SHP77 treated with DMSO at 0.1 percent for 48 hours (cell line): ENCODE results near the gene RASSF8.

ENCODE experiments used
- DNase-seq: peaks from one replicate; lab custom pipeline; 2025; lab: John Stamatoyannopoulos, UW

The RASSF8 gene

GRCh38 chr12:26126340-26127284, 168.1 kb downstream of the RASSF8 start:
- DNase-seq, result peak; percentile 48

- DNase-seq, result no peak
These were observed 168.9 kb downstream of the RASSF8 start for GRCh38 chr12:26127404-26127803.

DNA sequence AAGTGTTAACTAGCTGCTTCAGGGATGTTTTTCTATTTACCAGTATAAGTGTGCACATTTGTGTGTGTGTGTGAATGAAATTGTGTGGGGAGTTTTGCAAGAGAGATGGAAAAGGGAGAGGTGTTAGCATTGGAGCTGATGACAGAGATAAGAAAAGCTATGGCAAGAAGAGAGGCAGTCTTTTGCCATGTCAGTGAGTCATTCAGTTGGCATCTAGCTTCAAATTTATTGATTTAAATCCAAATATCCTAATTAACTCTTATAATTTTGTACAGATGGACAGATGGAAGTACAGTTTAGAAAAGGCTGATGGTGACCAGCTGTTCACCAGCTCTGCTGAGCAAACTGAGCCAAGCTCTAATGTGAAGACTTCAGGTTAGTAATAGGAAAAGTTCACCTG, 169.7 kb downstream of the RASSF8 start:
- no peak for DNase-seq
